ENCODE results near the gene CBLC.
A peak's percentile ranks its signal among the peaks of the same experiment; 100 is the strongest.
"Not testable (repeated sequence)": the region's sequence is repeated elsewhere in the genome, so short reads cannot be mapped to it uniquely, and the experiment has no call there.

The CBLC gene

DNA sequence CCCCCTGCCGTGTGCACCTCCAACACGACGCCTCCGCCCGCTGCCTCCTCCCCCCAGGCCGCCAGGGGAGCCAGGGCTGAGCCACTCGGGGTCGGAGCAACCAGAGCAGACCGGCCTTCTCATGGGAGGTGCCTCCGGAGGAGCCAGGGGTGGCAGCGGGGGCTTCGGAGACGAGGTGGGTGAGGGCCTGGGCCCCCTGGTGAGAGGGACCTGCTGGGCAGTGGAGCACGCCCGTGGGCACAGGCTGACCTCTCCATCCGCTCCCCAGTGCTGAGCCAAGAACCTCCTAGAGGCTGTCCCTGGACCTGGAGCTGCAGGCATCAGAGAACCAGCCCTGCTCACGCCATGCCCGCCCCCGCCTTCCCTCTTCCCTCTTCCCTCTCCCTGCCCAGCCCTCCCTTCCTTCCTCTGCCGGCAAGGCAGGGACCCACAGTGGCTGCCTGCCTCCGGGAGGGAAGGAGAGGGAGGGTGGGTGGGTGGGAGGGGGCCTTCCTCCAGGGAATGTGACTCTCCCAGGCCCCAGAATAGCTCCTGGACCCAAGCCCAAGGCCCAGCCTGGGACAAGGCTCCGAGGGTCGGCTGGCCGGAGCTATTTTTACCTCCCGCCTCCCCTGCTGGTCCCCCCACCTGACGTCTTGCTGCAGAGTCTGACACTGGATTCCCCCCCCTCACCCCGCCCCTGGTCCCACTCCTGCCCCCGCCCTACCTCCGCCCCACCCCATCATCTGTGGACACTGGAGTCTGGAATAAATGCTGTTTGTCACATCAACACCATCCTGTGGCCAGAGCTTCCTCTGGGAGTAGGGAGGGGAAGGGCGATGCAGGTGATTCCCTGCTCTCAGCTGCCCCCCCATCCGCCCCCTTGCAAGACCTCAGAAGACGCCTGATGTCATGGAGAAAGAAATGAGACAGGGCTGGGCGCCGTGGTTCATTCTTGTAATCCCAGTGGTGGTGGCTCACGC is 43.2 kb downstream of the CBLC start:
- peak; percentile 33 for DNase-seq (ENCODE audit: low read depth)
- TF ChIP-seq, protein P1, sequence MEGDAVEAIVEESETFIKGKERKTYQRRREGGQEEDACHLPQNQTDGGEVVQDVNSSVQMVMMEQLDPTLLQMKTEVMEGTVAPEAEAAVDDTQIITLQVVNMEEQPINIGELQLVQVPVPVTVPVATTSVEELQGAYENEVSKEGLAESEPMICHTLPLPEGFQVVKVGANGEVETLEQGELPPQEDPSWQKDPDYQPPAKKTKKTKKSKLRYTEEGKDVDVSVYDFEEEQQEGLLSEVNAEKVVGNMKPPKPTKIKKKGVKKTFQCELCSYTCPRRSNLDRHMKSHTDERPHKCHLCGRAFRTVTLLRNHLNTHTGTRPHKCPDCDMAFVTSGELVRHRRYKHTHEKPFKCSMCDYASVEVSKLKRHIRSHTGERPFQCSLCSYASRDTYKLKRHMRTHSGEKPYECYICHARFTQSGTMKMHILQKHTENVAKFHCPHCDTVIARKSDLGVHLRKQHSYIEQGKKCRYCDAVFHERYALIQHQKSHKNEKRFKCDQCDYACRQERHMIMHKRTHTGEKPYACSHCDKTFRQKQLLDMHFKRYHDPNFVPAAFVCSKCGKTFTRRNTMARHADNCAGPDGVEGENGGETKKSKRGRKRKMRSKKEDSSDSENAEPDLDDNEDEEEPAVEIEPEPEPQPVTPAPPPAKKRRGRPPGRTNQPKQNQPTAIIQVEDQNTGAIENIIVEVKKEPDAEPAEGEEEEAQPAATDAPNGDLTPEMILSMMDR (IDR thresholded peaks at IDR 0.05; ENCODE audit: low read length, missing control alignments), result no peak
- no peak overlapping the region for H3K4me3 ChIP-seq (replicated peaks; ENCODE audit: low read depth, low read length)

DNA sequence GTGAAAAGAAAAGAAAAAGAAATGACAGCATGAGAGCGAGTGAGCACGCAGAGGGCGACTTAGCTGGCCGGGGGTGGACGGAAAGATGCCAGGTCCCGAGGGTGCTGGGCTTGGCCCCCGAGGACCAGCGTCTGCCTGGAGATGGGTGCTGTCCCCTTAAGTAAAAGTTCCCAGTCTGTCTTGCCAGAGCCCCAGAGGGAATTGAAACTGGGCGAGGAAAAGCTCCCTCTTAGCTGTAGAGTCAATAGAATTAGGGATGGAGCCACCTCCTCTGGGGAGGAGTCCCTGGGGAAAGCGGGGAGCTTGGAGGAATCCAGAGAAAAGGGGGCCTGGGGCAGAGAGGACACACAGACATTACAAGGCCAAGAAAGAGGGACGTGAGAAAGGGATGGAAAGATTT is 44.5 kb downstream of the CBLC start:
- no peak for DNase-seq (ENCODE audit: low read depth)
- TF ChIP-seq, protein P1 (IDR thresholded peaks at IDR 0.05; ENCODE audit: low read length, missing control alignments), result no peak

DNA sequence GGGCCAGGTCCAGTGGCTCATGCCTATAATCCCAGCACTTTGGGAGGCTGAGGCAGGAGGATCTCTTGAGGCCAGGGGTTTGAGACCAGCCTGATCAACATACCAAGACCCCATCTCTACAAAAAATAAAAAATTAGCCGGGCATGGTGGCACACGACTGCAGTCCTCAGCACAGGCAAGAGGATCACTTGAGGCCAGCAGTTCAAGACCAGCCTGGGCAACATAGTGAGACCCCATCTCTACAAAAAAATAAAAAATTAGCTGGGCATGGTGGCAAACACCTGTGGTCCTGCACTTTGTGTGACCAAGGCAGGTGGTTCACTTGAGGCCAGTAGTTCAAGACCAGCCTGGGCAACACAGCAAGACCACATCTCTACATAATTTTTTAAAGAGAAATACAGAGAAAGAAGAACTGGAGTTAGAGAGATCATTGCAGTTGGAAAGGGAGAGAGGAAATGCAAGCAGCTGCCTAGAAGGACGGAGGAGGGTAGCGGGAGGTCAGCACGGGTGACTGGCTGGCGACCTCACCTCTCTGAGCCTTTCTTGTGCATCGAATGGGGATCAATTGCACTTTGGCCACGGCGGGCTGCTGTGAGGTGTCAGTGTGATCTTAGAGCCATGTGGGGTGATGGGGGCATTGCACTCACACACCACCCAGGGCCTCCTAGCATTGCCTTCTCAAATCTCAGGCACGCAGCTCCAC is 45.1 kb downstream of the CBLC start:
- no peak overlapping the region for H3K4me3 ChIP-seq (replicated peaks; ENCODE audit: low read depth, low read length)
- DNase-seq (ENCODE audit: low read depth), result no peak
- TF ChIP-seq, protein P1 (IDR thresholded peaks at IDR 0.05; ENCODE audit: low read length, missing control alignments), result no peak

More for the DNA sequence above, 44.5 kb downstream of the CBLC start:
- H3K4me3 ChIP-seq (replicated peaks; ENCODE audit: low read depth, low read length), result no peak overlapping the region

DNA sequence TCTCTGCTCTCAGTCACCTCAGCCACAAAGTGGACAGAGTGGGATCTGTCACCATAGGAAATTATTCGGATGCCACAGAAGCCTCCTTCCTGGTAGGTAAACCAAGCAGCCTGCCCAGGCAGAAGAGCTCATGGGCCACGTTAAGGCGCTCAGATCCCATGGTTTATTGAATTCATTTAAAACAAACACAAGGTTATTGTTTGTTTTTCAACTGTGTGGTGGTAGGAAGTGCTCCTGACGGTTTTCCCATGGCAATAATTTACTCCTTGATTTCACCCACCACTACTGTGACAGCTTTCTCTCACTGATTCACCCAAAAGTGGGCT is 45.6 kb downstream of the CBLC start:
- no peak for DNase-seq (ENCODE audit: low read depth)
- TF ChIP-seq, protein P1 (IDR thresholded peaks at IDR 0.05; ENCODE audit: low read length, missing control alignments), result no peak
- no peak overlapping the region for H3K4me3 ChIP-seq (replicated peaks; ENCODE audit: low read depth, low read length)

DNA sequence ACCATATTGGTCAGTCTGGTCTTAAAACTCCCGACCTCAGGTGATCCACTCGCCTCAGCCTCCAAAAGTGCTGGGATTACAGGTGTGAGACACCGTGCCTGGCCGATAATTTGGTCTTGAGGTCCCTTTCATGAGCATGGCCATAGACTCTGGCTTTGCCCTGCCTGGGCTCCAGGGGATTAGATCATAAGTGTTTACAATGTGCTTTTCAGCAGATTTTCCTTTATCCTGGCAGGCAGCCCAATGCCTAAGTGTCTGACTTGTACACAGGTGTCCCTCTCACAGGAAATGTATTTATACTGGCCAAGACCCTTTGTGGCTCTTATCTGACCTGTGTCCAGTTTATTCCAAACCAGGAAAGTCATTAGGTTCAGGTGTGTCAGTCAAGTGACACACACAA is 47.1 kb downstream of the CBLC start:
- H3K4me3 ChIP-seq (replicated peaks; ENCODE audit: low read depth, low read length), result no peak overlapping the region
- TF ChIP-seq, protein P1 (IDR thresholded peaks at IDR 0.05; ENCODE audit: low read length, missing control alignments), result no peak
- DNase-seq (ENCODE audit: low read depth), result no peak

DNA sequence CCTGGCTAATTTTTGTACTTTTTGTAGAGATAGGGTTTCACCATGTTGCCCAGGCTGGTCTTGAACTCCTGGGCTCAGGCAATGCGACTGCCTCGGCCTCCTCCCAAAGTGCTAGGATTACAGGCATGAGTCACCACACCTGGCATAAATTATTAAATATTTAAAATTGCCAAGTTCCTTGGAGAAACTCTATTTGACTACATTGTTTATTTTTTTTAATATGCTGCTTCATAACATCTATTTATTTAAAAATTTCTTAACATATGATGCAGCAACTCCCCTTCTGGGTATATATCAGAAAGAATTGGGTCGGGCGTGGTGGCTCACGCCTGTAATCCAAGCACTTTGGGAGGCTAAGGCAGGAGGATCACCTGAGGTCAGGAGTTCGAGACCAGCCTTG is 55.2 kb downstream of the CBLC start:
- not testable (repeated sequence) for H3K4me3 ChIP-seq (replicated peaks; ENCODE audit: low read depth, low read length); DNase-seq (ENCODE audit: low read depth)

DNA sequence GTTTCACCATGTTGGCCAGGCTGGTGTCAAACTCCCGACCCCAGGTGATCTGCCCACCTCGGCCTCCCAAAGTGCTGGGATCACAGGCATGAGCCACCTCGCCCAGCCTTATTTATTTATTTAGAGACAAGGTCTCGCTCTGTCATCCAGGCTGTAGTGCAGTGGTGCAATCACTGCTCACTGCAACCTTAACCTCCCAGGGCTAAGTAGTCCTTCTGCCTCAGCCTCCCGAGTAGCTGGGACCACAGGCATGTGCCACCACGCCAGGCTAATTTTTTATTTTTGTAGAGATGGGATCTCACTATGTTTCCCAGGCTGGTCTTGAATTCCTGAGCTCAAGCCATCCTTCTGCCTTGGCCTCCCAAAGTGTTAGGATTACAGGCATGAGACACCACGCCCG is 56.7 kb downstream of the CBLC start:
- DNase-seq (ENCODE audit: low read depth); H3K4me3 ChIP-seq (replicated peaks; ENCODE audit: low read depth, low read length): not testable (repeated sequence)

DNA sequence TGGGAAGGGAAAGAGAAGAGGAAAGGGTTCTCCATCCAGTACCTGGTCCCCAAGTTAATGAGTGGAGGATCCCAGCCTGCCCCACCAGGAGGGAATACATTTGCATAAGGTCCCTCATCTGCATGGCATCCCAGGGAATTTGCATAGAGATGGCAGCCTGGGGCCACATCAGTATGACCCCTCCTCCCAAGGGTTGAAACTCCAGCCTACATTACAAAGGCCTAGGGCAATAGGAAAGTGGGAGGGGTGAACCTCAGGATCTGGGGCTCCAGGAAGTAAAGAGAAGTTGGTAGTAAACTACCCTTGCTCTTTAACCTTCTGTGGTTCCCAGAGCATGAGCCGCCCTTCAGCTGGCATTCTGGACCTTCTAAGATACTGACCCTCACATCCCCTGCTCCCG is 61.6 kb downstream of the CBLC start:
- DNase-seq (ENCODE audit: low read depth), result no peak
- TF ChIP-seq, protein P1 (IDR thresholded peaks at IDR 0.05; ENCODE audit: low read length, missing control alignments), result no peak
- H3K4me3 ChIP-seq (replicated peaks; ENCODE audit: low read depth, low read length), result no peak overlapping the region
